CD4-positive, alpha-beta memory T cell (primary cell): ENCODE measurements around the gene UCN. TPM values are rescaled to one million over a fixed set of nuclear protein-coding genes. Genes with fewer than 3 reads are reported as not detected.
"Not testable (repeated sequence)": the region's sequence is repeated elsewhere in the genome, so short reads cannot be mapped to it uniquely, and the experiment has no call there.

Source experiments
- CTCF ChIA-PET: fragments of 350-600 bp; sonication (Branson Sonifier 250); formaldehyde crosslinking; loops from one replicate; lab custom pipeline; 2021; ENCODE audit warnings: inconsistent platforms; ENCODE audit not compliant: partially characterized antibody; lab: Charles Lee
- POLR2A ChIA-PET: fragments of 350-600 bp; sonication (Branson Sonifier 250); formaldehyde crosslinking; loops from one replicate; lab custom pipeline; 2021; ENCODE audit not compliant: partially characterized antibody; lab: Charles Lee
- DNase-seq, 5 donors: peaks; one replicate each; pipeline versions ENCODE4 v3.0.0 to v3.0.0-alpha.2; 2020 to 2022; ENCODE audit warnings: mixed read lengths in 1 of 5
- H3K27ac ChIP-seq: one replicate; pipeline ENCODE4 v1.7.0; 2013; ENCODE audit warnings: low read depth, low read length
- H3K27me3 ChIP-seq: 2 replicates; pipeline ENCODE4 v1.7.0; 2013; ENCODE audit warnings: mild to moderate bottlenecking, low read length, moderate library complexity; ENCODE audit not compliant: insufficient read depth
- H3K36me3 ChIP-seq: 2 replicates; pipeline ENCODE4 v1.7.0; 2013; ENCODE audit warnings: mild to moderate bottlenecking, low read length, moderate library complexity; ENCODE audit not compliant: insufficient read depth
- H3K4me1 ChIP-seq: 2 replicates; pipeline ENCODE4 v1.7.0; 2013; ENCODE audit warnings: mild to moderate bottlenecking, low read length, moderate library complexity; ENCODE audit not compliant: insufficient read depth
- H3K4me3 ChIP-seq, 2 donors: one replicate each; pipeline ENCODE4 v1.7.0; 2013; ENCODE audit warnings: low read length in 2 of 2, mild to moderate bottlenecking in 1 of 2
- H3K9me3 ChIP-seq, 2 donors: one replicate each; pipeline ENCODE4 v1.7.0; 2013; ENCODE audit warnings: low read length in 2 of 2, control low read depth in 1 of 2; ENCODE audit not compliant: control insufficient read depth in 1 of 2
- H3K27ac Mint-ChIP-seq, 7 donors: one replicate each; pipeline ENCODE4 v1.8.0; 2020 to 2021; ENCODE audit warnings: mixed read lengths in 7 of 7, mild to moderate bottlenecking in 6 of 7, inconsistent platforms in 3 of 7, moderate library complexity in 3 of 7
- H3K27me3 Mint-ChIP-seq, 2 donors: one replicate each; pipeline ENCODE4 v1.8.0; 2020 to 2021; ENCODE audit warnings: mixed read lengths in 2 of 2
- H3K36me3 Mint-ChIP-seq, 2 donors: one replicate each; pipeline ENCODE4 v1.8.0; 2020 to 2021; ENCODE audit warnings: mixed read lengths in 2 of 2, inconsistent platforms in 1 of 2, mild to moderate bottlenecking in 1 of 2
- H3K4me1 Mint-ChIP-seq, 4 donors: one replicate each; pipeline ENCODE4 v1.8.0; 2020 to 2021; ENCODE audit warnings: mixed read lengths in 4 of 4, mild to moderate bottlenecking in 1 of 4
- H3K4me3 Mint-ChIP-seq, 8 donors: one replicate each; pipeline ENCODE4 v1.8.0; 2020 to 2021; ENCODE audit warnings: mixed read lengths in 8 of 8, mild to moderate bottlenecking in 7 of 8, moderate library complexity in 6 of 8, inconsistent platforms in 3 of 8
- H3K9me3 Mint-ChIP-seq, 8 donors: one replicate each; pipeline ENCODE4 v1.8.0; 2020 to 2021; ENCODE audit warnings: mixed read lengths in 8 of 8, mild to moderate bottlenecking in 5 of 8, inconsistent platforms in 3 of 8, moderate library complexity in 1 of 8
- intact Hi-C: fragments of 100-400 bp; cut with micrococcal nuclease; formaldehyde crosslinking; loops from one replicate; pipeline ENCODE4 v1.15.1; 2023
- polyA plus RNA-seq, 2 donors: library from polyadenylated mRNA; unstranded; fragments of 300-500 nt; fragmentation: Illumina TruSeq; gene quantifications; one replicate each; pipeline ENCODE4 v1.2.3, GENCODE V29; 2021
- total RNA-seq, 2 experiments: library from RNA; stranded (reverse); gene quantifications; one replicate each; pipeline ENCODE4 v1.2.3, GENCODE V29; 2021

UCN gene
- total and polyA plus RNA-seq, 4 experiments from 2014 or later, result 0.84 to 5.4 (median 5.1) TPM; not detected in 1

DNA sequence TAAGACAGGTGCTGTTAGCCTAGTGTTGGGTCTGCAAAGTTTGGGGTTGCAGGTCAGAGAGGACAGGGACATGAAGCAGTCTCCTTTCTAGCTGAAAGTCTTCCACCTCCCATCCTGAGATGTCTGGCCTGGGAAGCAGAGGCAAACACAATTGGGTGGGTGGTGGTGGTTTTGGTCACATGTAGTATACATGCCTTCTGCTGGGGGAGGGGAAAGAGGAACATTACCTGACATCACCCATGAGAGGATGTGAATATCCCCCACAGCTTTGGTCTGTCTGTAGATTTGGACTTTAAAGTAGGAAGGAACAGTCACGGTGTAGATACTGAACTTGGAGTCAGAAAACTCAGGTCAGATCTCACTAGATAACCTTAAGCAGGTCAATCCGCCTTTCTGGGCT is 37.6 kb downstream of the UCN start:
- intact Hi-C loops, result no loop called here
- DNase-seq, result no peak
- Mint-ChIP-seq H3K9me3 (peaks cover 0 to 2% (median 0%) of the 10 kb centered on the region in 8 donors), H3K4me1 (peaks cover 0 to under 1% (median under 1%) of the 10 kb centered on the region in 4 donors), H3K36me3 (no peaks in the 10 kb centered on the region), H3K27ac (no peak overlapping the region), H3K4me3 (no peak overlapping the region), H3K27me3 (peaks cover 6 to 7% of the 10 kb centered on the region in 2 donors)
- H3K4me1 ChIP-seq, result no peaks in the 10 kb centered on the region
- H3K4me3 ChIP-seq, result no peak overlapping the region
- H3K27ac ChIP-seq, result no peak overlapping the region
- ChIA-PET CTCF (interaction anchor here (2.6 kb wide), 1 partner anchor 10 kb away, joined by 22 read pairs; no protein-coding TSS in a partner anchor), POLR2A (no interaction called here)
- H3K9me3 ChIP-seq, result no peaks in the 10 kb centered on the region
- no peaks in the 10 kb centered on the region for H3K27me3 ChIP-seq
- no peaks in the 10 kb centered on the region for H3K36me3 ChIP-seq

DNA sequence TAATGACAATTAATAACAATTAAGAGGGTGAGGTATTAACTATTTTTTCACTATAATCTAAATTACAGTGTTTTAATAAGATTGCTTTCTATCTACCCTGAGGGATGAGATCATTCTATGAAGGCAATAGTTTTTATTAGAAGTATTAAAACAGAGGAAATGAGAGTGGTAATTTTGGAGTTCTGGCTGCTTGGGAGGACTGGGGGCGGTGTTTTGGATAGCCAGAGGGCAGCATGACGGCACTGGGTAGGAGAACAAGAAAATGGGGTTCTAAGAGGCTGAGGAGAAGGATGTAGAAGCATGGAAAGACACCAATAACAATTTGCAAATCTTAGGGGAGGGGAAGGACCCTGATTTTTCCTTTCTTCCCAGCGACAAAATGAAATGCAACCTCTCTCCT is 38.1 kb downstream of the UCN start:
- no peak for DNase-seq
- Histone ChIP-seq H3K9me3 (no peaks in the 10 kb centered on the region), H3K4me1 (no peaks in the 10 kb centered on the region), H3K4me3 (no peak overlapping the region), H3K27ac (no peak overlapping the region), H3K36me3 (no peaks in the 10 kb centered on the region), H3K27me3 (no peaks in the 10 kb centered on the region)
- Mint-ChIP-seq H3K27ac (no peak overlapping the region), H3K4me1 (peaks cover 4 to 5% (median 4%) of the 10 kb centered on the region in 4 donors), H3K36me3 (no peaks in the 10 kb centered on the region), H3K4me3 (no peak overlapping the region), H3K9me3 (peaks cover 0 to 2% (median 0%) of the 10 kb centered on the region in 8 donors), H3K27me3 (peaks cover 10 to 11% of the 10 kb centered on the region in 2 donors)
- ChIA-PET CTCF (interaction anchor here (2.6 kb wide), 1 partner anchor 10 kb away, joined by 22 read pairs; no protein-coding TSS in a partner anchor), POLR2A (no interaction called here)
- intact Hi-C loops, result no loop called here

- Mint-ChIP-seq H3K4me1 (peaks cover 14 to 18% (median 15%) of the 10 kb centered on the region in 4 donors), H3K27me3 (peaks cover 17 to 20% of the 10 kb centered on the region in 2 donors)
- CTCF ChIA-PET, H3K36me3 ChIP-seq, H3K27me3 ChIP-seq, POLR2A ChIA-PET, H3K36me3 Mint-ChIP-seq, H3K27ac ChIP-seq, DNase-seq, intact Hi-C loops, H3K9me3 Mint-ChIP-seq, H3K4me3 ChIP-seq, H3K4me3 Mint-ChIP-seq, H3K27ac Mint-ChIP-seq, H3K9me3 ChIP-seq: not testable (repeated sequence)
- peaks cover 14% of the 10 kb centered on the region for H3K4me1 ChIP-seq
These were observed 39.9 kb downstream of the UCN start for GRCh38 chr2:27268296-27268695.

DNA sequence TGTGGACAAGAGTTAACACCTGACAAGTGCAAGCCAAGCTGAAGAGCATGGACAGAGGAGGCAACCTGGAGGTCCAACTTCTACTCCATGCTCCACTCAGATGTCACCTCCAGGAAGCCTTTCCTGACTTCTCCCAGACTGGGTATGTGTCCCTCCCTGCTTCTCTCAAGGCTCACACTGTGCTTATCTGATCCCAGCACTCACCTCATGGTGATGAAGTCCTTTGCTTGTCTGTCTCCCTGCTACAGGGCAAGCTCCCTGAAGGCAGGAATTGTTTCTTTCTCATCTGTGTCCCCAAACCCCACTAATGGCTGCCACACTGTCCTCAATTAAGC is 42.7 kb downstream of the UCN start:
- H3K27me3 Mint-ChIP-seq, result peaks cover 32 to 33% of the 10 kb centered on the region in 2 donors
- H3K4me3 Mint-ChIP-seq, result peak overlapping the region in 7 of 8 donors; percentile 57 to 72 (median 66)
- peaks cover 0 to 4% (median 0%) of the 10 kb centered on the region in 8 donors for H3K9me3 Mint-ChIP-seq
- H3K27ac Mint-ChIP-seq, result no peak overlapping the region
- no peak for DNase-seq
- Histone ChIP-seq H3K36me3 (no peaks in the 10 kb centered on the region), H3K4me3 (no peak overlapping the region), H3K4me1 (peaks cover 23% of the 10 kb centered on the region), H3K27me3 (peaks cover 26% of the 10 kb centered on the region), H3K9me3 (no peaks in the 10 kb centered on the region), H3K27ac (no peak overlapping the region)
- ChIA-PET CTCF (interaction anchor here (0.7 to 5.6 kb wide), 10 partner anchors 10 to 303 kb away, joined by 3 to 43 read pairs (median 4); partner anchors contain the start of gene TRIM54), POLR2A (interaction anchor here (1.1 to 2.0 kb wide), 3 partner anchors 14 to 304 kb away, joined by 4 read pairs; no protein-coding TSS in a partner anchor)
- intact Hi-C loops, result loop anchor here (1.0 kb wide), 1 partner anchor 15 kb away; no protein-coding TSS in a partner anchor
- H3K36me3 Mint-ChIP-seq, result peaks cover 0 to 3% of the 10 kb centered on the region in 2 donors
- H3K4me1 Mint-ChIP-seq, result peaks cover 23 to 35% (median 25%) of the 10 kb centered on the region in 4 donors

DNA sequence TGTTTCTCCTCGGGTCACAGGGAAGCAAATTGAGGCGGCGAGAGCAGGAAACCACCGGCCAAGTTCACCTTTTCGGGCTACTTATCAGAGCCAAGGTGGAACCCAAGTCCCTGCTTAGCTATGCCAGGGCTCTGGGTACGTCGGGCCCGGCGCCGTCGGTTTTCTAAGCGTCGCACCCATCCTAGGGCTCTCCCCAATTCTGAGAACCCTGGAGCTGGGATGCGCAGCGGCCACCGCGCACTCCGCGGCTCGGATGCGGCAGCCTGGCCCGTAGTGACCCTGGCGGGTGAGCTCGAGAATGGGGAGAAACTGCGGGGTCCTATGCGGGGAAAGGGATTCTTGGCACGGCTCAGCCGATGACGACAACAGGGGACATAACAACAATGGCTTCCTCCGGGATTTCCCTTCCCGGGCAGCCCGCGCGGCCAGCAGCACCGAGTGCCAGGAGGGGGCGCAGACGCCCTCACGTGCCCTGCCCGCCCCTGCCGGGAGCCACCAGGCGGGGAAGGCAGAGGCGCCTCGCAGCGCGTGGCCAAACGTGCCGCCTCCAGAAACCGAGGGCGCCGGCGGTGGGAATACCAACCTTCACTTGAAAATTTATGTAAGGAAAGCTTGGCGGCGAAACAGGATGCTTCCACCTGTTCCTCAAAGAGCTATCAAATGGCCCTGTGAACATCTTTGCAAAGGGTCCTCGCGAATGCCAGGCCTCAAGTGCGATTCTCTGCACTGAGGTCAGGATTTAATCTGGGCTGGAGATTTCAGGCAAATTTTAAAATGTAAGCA is 43.3 kb downstream of the UCN start:
- Mint-ChIP-seq H3K4me1 (peaks cover 23 to 38% (median 25%) of the 10 kb centered on the region in 4 donors), H3K27me3 (peaks cover 35 to 38% of the 10 kb centered on the region in 2 donors), H3K4me3 (peak overlapping the region; percentile 70 to 94 (median 83)), H3K9me3 (peaks cover 0 to 4% (median 0%) of the 10 kb centered on the region in 8 donors), H3K36me3 (peaks cover 0 to 3% of the 10 kb centered on the region in 2 donors), H3K27ac (peak overlapping the region in 3 of 7 donors; percentile 21 to 54 (median 52))
- Histone ChIP-seq H3K27me3 (peaks cover 31% of the 10 kb centered on the region), H3K4me3 (peak overlapping the region in 1 of 2 donors; percentile 47), H3K4me1 (peaks cover 23% of the 10 kb centered on the region), H3K27ac (no peak overlapping the region), H3K9me3 (no peaks in the 10 kb centered on the region), H3K36me3 (no peaks in the 10 kb centered on the region)
- intact Hi-C loops, result loop anchor here (1.0 to 5.0 kb wide), 2 partner anchors 15 to 48 kb away; partner anchors contain the start of gene CAD
- peak; percentile 39 to 73 (median 50) for DNase-seq
- CTCF ChIA-PET, result interaction anchor here (0.7 to 5.6 kb wide), 12 partner anchors 9 to 303 kb away, joined by 3 to 43 read pairs (median 4); partner anchors contain the start of gene TRIM54
- POLR2A ChIA-PET, result interaction anchor here (1.1 to 2.0 kb wide), 3 partner anchors 15 to 303 kb away, joined by 4 read pairs; no protein-coding TSS in a partner anchor

GRCh38 chr2:27264253-27264752 is 43.9 kb downstream of the UCN start:
- peak overlapping the region; percentile 23 to 47 for H3K4me3 ChIP-seq
- peaks cover 23% of the 10 kb centered on the region for H3K4me1 ChIP-seq
- H3K9me3 ChIP-seq, result no peaks in the 10 kb centered on the region
- H3K4me1 Mint-ChIP-seq, result peaks cover 23 to 38% (median 25%) of the 10 kb centered on the region in 4 donors
- H3K36me3 ChIP-seq, result no peaks in the 10 kb centered on the region
- peaks cover 0 to 3% of the 10 kb centered on the region in 2 donors for H3K36me3 Mint-ChIP-seq
- ChIA-PET POLR2A (interaction anchor here (1.1 to 2.0 kb wide), 3 partner anchors 15 to 303 kb away, joined by 4 read pairs; no protein-coding TSS in a partner anchor), CTCF (interaction anchor here (0.7 to 5.6 kb wide), 8 partner anchors 12 to 302 kb away, joined by 3 to 43 read pairs (median 4); partner anchors contain the start of gene TRIM54)
- peak in 4 of 5 donors; percentile 14 to 26 (median 18) for DNase-seq
- peaks cover 0 to 2% (median 0%) of the 10 kb centered on the region in 8 donors for H3K9me3 Mint-ChIP-seq
- peak overlapping the region in 5 of 7 donors; percentile 21 to 73 (median 48) for H3K27ac Mint-ChIP-seq
- peak overlapping the region; percentile 82 to 96 (median 92) for H3K4me3 Mint-ChIP-seq
- peaks cover 33% of the 10 kb centered on the region for H3K27me3 ChIP-seq
- H3K27ac ChIP-seq, result no peak overlapping the region
- intact Hi-C loops, result loop anchor here (5.0 kb wide), 1 partner anchor 47 kb away; the partner anchor contains the start of gene CAD
- peaks cover 37 to 42% of the 10 kb centered on the region in 2 donors for H3K27me3 Mint-ChIP-seq
